ENCODE data around the gene SST.

SST gene

DNA sequence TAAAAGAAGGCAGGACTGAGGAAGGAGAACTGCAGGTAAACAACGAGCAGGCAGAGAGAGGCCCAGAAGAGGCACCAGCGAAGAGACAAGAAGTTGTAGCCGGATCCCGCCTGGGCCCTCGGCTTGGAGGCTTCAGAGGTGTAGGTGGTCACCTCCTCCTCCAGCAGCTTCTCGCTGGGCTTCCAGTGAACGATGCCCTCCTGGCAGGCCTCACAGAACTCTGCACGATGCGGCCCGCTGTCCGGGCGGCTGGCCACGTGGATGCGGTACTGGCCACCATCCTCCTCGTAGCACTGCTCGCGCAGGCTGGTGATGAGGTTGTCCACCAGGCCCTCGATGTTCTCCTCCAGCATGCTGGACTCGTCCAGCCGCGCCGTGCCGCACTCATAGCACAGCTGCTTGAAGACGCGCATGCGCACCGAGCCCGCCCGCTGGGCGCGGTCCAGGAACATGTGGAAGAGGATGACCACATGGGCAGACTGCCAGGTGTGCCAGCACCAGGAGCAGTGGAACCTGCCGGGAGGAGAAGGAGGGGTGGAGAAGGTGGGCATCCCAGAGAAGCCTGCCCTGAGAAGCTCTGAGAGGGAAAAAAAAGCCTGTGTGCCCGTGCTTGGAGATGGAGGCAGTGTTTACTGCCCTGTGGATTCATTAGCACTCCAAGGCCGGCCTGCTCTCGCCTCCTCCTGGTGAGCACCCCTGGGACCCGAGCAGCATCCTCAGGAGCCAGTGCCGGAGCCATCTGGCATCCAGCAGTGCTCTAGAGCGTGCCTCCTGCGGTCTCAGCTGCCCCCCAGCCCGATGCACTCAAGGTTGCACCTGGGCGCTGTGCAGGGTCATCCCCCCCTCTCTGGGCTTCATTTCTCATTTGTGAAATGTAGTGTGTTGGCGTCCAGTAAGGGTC is 28.6 kb upstream of the SST start:
- TF ChIP-seq, protein P1, sequence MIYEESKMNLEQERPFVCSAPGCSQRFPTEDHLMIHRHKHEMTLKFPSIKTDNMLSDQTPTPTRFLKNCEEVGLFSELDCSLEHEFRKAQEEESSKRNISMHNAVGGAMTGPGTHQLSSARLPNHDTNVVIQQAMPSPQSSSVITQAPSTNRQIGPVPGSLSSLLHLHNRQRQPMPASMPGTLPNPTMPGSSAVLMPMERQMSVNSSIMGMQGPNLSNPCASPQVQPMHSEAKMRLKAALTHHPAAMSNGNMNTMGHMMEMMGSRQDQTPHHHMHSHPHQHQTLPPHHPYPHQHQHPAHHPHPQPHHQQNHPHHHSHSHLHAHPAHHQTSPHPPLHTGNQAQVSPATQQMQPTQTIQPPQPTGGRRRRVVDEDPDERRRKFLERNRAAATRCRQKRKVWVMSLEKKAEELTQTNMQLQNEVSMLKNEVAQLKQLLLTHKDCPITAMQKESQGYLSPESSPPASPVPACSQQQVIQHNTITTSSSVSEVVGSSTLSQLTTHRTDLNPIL (CRISPR knock-in tag; IDR thresholded peaks at IDR 0.05; ENCODE audit: low read depth) = no peak
- TF ChIP-seq, protein P2, sequence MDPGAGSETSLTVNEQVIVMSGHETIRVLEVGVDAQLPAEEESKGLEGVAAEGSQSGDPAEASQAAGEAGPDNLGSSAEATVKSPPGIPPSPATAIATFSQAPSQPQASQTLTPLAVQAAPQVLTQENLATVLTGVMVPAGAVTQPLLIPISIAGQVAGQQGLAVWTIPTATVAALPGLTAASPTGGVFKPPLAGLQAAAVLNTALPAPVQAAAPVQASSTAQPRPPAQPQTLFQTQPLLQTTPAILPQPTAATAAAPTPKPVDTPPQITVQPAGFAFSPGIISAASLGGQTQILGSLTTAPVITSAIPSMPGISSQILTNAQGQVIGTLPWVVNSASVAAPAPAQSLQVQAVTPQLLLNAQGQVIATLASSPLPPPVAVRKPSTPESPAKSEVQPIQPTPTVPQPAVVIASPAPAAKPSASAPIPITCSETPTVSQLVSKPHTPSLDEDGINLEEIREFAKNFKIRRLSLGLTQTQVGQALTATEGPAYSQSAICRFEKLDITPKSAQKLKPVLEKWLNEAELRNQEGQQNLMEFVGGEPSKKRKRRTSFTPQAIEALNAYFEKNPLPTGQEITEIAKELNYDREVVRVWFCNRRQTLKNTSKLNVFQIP (CRISPR knock-in tag; IDR thresholded peaks at IDR 0.05; ENCODE audit: borderline replicate concordance, low read depth) = no peak
- TF ChIP-seq TOX (CRISPR knock-in tag; IDR thresholded peaks at IDR 0.05; ENCODE audit: borderline replicate concordance) (no peak), RARB (CRISPR knock-in tag; IDR thresholded peaks at IDR 0.05) (no peak), ZNF8 (CRISPR knock-in tag; IDR thresholded peaks at IDR 0.05) (no peak), ZC3H10 (CRISPR knock-in tag; IDR thresholded peaks at IDR 0.05) (no peak), PPARA (CRISPR knock-in tag; IDR thresholded peaks at IDR 0.05; ENCODE audit: borderline replicate concordance) (no peak), ZFP3 (CRISPR knock-in tag; IDR thresholded peaks at IDR 0.05) (no peak), ESRRG (CRISPR knock-in tag; IDR thresholded peaks at IDR 0.05) (no peak), TCF4 (CRISPR knock-in tag; IDR thresholded peaks at IDR 0.05; ENCODE audit: borderline replicate concordance) (no peak), ISL1 (CRISPR knock-in tag; IDR thresholded peaks at IDR 0.05) (no peak)
- TF ChIP-seq, protein P3, sequence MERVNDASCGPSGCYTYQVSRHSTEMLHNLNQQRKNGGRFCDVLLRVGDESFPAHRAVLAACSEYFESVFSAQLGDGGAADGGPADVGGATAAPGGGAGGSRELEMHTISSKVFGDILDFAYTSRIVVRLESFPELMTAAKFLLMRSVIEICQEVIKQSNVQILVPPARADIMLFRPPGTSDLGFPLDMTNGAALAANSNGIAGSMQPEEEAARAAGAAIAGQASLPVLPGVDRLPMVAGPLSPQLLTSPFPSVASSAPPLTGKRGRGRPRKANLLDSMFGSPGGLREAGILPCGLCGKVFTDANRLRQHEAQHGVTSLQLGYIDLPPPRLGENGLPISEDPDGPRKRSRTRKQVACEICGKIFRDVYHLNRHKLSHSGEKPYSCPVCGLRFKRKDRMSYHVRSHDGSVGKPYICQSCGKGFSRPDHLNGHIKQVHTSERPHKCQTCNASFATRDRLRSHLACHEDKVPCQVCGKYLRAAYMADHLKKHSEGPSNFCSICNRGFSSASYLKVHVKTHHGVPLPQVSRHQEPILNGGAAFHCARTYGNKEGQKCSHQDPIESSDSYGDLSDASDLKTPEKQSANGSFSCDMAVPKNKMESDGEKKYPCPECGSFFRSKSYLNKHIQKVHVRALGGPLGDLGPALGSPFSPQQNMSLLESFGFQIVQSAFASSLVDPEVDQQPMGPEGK (CRISPR knock-in tag; IDR thresholded peaks at IDR 0.05; ENCODE audit: borderline replicate concordance) = no peak
- no peak for ATAC-seq

DNA sequence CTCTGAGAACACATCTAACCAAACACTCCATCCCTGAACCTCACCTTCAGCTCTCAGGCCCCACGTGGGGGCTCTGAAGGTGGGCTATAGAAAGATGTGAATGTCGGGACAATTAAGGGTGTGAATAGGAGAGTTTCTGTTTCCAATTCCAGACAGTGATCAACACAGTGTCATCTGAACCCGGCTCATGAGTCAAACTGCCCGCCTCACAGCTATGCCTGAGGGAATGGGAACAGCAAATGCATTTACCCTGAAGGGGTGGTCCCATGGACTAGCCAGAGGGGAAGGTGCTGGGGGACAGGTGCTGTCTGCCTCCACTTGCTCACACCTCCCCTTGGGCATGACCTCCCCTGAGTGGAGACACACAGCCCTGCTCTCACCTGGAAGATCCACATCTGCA is 25.8 kb upstream of the SST start:
- ATAC-seq = no peak

More for the DNA sequence above, 25.8 kb upstream of the SST start:
- TF ChIP-seq ESRRG (CRISPR knock-in tag; IDR thresholded peaks at IDR 0.05) (no peak), TOX (CRISPR knock-in tag; IDR thresholded peaks at IDR 0.05; ENCODE audit: borderline replicate concordance) (no peak), ZFP30 (CRISPR knock-in tag; IDR thresholded peaks at IDR 0.05) (no peak), PPARA (CRISPR knock-in tag; IDR thresholded peaks at IDR 0.05; ENCODE audit: borderline replicate concordance) (no peak), OSR1 (CRISPR knock-in tag; IDR thresholded peaks at IDR 0.05) (no peak), CSDC2 (CRISPR knock-in tag; IDR thresholded peaks at IDR 0.05) (no peak), ZNF70 (CRISPR knock-in tag; IDR thresholded peaks at IDR 0.05) (no peak), TCF4 (CRISPR knock-in tag; IDR thresholded peaks at IDR 0.05; ENCODE audit: borderline replicate concordance) (no peak), ZFP3 (CRISPR knock-in tag; IDR thresholded peaks at IDR 0.05) (no peak), SNAI2 (CRISPR knock-in tag; IDR thresholded peaks at IDR 0.05) (no peak)
- TF ChIP-seq, protein P1 (CRISPR knock-in tag; IDR thresholded peaks at IDR 0.05; ENCODE audit: low read depth) = no peak
- TF ChIP-seq, protein P4, sequence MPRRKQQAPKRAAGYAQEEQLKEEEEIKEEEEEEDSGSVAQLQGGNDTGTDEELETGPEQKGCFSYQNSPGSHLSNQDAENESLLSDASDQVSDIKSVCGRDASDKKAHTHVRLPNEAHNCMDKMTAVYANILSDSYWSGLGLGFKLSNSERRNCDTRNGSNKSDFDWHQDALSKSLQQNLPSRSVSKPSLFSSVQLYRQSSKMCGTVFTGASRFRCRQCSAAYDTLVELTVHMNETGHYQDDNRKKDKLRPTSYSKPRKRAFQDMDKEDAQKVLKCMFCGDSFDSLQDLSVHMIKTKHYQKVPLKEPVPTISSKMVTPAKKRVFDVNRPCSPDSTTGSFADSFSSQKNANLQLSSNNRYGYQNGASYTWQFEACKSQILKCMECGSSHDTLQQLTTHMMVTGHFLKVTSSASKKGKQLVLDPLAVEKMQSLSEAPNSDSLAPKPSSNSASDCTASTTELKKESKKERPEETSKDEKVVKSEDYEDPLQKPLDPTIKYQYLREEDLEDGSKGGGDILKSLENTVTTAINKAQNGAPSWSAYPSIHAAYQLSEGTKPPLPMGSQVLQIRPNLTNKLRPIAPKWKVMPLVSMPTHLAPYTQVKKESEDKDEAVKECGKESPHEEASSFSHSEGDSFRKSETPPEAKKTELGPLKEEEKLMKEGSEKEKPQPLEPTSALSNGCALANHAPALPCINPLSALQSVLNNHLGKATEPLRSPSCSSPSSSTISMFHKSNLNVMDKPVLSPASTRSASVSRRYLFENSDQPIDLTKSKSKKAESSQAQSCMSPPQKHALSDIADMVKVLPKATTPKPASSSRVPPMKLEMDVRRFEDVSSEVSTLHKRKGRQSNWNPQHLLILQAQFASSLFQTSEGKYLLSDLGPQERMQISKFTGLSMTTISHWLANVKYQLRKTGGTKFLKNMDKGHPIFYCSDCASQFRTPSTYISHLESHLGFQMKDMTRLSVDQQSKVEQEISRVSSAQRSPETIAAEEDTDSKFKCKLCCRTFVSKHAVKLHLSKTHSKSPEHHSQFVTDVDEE (CRISPR knock-in tag; IDR thresholded peaks at IDR 0.05) = no peak
- TF ChIP-seq, protein P5, sequence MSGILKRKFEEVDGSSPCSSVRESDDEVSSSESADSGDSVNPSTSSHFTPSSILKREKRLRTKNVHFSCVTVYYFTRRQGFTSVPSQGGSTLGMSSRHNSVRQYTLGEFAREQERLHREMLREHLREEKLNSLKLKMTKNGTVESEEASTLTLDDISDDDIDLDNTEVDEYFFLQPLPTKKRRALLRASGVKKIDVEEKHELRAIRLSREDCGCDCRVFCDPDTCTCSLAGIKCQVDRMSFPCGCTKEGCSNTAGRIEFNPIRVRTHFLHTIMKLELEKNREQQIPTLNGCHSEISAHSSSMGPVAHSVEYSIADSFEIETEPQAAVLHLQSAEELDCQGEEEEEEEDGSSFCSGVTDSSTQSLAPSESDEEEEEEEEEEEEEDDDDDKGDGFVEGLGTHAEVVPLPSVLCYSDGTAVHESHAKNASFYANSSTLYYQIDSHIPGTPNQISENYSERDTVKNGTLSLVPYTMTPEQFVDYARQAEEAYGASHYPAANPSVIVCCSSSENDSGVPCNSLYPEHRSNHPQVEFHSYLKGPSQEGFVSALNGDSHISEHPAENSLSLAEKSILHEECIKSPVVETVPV (CRISPR knock-in tag; IDR thresholded peaks at IDR 0.05) = no peak
- TF ChIP-seq, protein P3 (CRISPR knock-in tag; IDR thresholded peaks at IDR 0.05; ENCODE audit: borderline replicate concordance) = no peak
- TF ChIP-seq, protein P2 (CRISPR knock-in tag; IDR thresholded peaks at IDR 0.05; ENCODE audit: borderline replicate concordance, low read depth) = no peak
